Fibroblast of upper back skin (primary cell): Measurements from ENCODE around the gene ERMN.
"Not testable (repeated sequence)": the region's sequence is repeated elsewhere in the genome, so short reads cannot be mapped to it uniquely, and the experiment has no call there.

Experiments
- DNase-seq: peaks from one replicate; pipeline ENCODE4 v3.0.0-alpha.2; 2013

The ERMN gene

GRCh38 chr2:157290525-157290924 is 35.1 kb downstream of the ERMN start:
- no peak for DNase-seq

- no peak for DNase-seq
These were observed 38.5 kb downstream of the ERMN start for GRCh38 chr2:157287160-157287559.

- DNase-seq, result no peak
These were observed 42.2 kb downstream of the ERMN start for GRCh38 chr2:157283468-157283867.

GRCh38 chr2:157281316-157281715 is 44.3 kb downstream of the ERMN start:
- no peak for DNase-seq

- DNase-seq, result not testable (repeated sequence)
These were observed 46.3 kb downstream of the ERMN start for GRCh38 chr2:157279311-157279710.

GRCh38 chr2:157271590-157272203 is 53.9 kb downstream of the ERMN start:
- no peak for DNase-seq

GRCh38 chr2:157269922-157270321 is 55.7 kb downstream of the ERMN start:
- no peak for DNase-seq

GRCh38 chr2:157269060-157269459 is 56.6 kb downstream of the ERMN start:
- no peak for DNase-seq
